GM19452 (cell line): ENCODE data around the gene COQ8A.

Source experiments
- ATAC-seq: cut with Tn5 transposase; IDR thresholded peaks from one replicate; pipeline ENCODE4 v1.9.1; 2021; ENCODE audit not compliant: unreplicated experiment

Gene COQ8A

GRCh38 chr1:226940029-226940805 is at the start of gene COQ8A:
TSS of gene COQ8A (plus strand) at chr1:226940294. CDS start at chr1:226961386, 21,092 bp downstream.
- peak; percentile 95 for ATAC-seq

DNA sequence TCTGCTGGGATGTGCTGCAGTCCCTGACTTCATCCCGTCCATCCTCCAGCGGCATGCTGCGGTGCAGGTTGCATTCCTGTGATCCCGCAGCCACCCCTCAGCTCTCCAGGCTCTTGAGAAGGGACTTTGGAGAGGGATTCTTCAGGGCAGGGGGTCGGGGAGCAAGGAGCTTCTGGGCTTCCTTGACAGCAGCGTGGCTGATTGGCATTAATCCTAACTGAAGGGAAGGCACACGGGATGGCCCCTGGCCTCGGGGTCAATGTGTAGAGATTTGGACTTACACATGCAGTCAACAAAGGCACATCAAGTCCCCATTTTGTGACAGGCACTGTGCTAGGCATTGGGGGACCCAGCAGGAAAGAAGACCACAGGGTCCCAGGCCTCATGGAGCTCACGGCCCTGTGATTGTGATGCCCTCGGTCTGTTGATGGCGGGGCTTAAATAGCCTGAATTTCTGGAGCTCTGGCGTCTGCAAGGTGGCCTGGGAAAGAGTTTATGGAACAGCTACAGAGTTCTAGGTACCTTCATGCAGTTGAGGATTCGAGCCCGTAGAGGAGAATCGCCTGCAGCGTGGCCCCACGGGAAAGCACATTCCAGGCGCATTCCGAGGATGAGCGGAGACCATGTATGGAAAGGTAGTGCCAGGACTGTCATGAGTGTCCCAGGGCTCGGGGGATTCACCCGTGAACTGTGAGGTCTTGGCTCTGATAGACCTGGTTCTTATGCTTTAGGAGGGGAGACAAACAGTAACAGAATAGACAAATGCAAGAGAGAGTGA is 49.6 kb upstream of the COQ8A start:
- no peak for ATAC-seq

DNA sequence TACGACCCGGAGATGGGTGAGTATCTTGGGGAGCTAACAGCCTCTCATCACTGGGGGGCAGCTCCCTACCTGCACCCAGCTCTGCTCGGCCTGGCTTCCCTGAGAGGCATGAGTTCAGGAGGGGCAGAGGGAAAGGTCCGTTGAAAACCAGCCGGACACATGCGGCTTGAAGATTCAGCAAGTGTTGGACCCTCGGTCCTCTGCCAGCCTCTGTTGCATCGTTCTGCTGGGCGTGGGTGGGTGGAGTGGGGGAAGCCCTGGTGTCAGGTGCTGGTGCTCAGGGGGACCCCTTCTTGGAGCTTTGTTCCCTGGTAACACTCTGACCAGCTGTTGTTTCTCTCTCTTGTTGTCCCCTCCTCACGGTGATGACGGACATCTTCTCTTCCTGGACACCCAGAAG is 48.7 kb upstream of the COQ8A start:
- ATAC-seq = no peak

GRCh38 chr1:226891846-226892523 is 48.1 kb upstream of the COQ8A start:
- no peak for ATAC-seq

DNA sequence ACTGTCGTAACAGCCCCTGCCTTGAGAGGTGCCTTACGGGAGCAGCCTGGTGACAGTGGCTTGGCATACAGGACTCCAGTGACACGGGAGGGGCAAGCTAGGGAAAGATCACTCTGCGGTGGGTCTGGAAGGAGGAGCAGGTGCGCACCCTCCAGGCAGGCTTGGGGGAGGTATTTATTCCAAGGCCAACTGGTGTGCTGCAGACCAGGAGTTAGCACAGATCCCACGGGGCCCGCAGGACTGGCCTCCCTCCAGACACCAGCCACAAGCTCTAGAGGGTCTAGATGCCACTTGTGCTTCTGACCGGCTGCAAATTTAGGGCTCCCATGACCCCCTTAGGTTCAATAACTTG is 47.6 kb upstream of the COQ8A start:
- ATAC-seq = no peak

DNA sequence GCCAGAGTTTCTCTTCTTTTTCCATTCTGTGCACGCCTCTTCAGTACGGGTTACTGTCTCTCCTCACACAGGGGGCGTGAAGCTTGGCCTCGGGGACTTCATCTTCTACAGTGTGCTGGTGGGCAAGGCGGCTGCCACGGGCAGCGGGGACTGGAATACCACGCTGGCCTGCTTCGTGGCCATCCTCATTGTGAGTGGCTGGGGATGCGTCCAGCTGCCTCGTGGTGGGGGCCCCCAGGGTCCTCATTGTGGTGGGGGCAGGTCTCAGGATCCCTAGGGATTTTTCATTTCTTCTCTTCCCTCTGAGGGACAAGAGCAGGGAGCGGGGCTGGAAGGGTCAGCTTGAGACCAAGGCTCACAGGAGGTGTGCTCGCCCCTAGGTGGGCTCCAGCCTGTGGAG is 46.2 kb upstream of the COQ8A start:
- ATAC-seq = no peak

GRCh38 chr1:226894826-226895225 is 45.3 kb upstream of the COQ8A start:
- ATAC-seq = no peak

DNA sequence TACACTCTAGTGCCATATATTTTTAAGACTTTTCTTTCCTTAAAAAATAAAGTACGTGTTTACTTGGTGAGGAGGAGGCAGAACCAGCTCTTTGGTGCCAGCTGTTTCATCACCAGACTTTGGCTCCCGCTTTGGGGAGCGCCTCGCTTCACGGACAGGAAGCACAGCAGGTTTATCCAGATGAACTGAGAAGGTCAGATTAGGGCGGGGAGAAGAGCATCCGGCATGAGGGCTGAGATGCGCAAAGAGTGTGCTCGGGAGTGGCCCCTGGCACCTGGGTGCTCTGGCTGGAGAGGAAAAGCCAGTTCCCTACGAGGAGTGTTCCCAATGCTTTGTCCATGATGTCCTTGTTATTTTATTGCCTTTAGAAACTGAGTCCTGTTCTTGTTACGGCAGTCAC is 44.5 kb upstream of the COQ8A start:
- ATAC-seq = no peak

GRCh38 chr1:226898246-226898645 is 41.8 kb upstream of the COQ8A start:
- no peak for ATAC-seq

DNA sequence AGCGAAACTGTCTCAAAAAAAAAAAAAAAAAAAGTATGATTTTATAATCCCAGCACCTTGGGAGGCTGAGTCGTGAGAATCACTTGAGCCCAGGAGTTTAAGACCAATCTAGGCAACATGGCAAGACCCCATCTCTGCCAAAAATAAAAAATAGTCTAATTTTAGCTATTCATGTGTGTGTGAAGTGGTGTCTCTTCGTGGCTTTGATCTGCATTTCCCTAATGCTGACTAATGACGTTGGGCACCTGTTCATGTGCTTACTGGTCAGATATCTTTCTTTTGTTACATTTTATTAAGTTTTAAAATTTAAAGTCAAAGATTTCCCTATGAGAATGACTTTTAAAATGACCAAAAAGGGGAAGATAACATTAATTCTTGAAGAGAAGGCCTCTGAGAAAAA is 38.7 kb upstream of the COQ8A start:
- no peak for ATAC-seq

DNA sequence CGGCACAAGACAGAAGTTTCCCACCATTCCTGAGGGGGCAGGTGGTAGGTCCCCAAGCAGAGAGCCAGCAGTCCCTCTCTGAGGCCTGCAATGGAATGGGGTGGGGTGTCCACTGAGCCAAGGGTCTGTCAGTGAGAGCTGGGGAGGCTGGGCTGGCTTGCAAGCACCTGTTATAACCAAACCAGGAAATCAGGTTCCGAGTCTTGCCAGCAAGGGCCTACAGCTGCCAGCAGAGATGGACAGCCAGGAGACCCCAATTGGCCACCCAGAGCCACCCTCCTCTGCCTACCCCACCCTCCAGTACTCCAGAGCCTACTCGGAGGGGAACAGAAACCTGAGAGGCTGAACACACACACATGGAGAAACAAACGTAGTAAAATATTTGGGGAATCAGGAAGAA is 37.5 kb upstream of the COQ8A start:
- no peak for ATAC-seq

DNA sequence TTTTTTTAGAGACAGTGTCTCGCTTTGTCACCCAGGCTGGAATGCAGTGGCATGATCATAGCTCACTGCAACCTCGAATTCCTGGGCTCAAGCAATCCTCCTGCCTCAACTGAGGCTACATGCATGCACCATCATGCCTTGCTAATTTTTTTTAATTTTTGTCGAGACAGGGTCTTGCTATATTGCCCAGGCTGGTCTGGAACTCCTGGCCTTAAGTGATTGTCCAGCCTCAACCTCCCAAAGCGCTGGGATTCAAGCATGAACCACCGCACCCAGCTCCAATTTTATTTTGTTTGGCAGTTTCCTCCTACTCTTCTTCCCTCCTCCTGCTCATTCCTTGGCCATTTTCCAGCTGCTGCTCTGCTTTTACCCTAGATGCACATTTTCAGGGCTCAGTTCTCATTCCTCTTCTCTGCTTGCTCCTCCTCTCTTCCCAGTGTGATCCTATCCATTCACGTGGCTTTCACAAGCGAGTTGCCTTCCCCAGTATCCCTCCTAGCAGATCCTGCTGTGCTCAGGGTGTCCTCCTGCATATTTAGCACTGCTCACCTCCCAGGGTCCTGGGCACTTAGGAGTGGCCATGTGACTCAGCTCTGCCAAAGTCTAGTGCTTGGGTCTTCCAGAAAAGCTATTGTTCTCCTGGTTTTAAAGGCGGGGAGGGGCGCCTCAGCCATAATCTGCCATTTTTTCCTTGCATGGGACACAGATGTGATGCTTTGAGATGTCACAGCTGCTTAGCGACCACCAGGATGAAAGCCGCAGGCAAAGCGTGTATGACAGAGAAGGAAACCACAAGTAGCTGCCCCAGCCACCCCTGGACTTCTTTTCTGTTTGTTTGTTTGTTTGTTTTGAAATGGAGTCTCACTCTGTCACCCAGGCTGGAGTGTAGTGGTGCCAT is 36.0 kb upstream of the COQ8A start:
- ATAC-seq = no peak

GRCh38 chr1:226904772-226905171 is 35.3 kb upstream of the COQ8A start:
- no peak for ATAC-seq

- no peak for ATAC-seq
Observed at GRCh38 chr1:226908419-226908818, 31.7 kb upstream of the COQ8A start.

GRCh38 chr1:226908913-226909312 is 31.2 kb upstream of the COQ8A start:
- no peak for ATAC-seq

- peak; percentile 47 for ATAC-seq
Observed at GRCh38 chr1:226912587-226913176, 27.4 kb upstream of the COQ8A start.

GRCh38 chr1:226915672-226915995 is 24.5 kb upstream of the COQ8A start:
- ATAC-seq = no peak

DNA sequence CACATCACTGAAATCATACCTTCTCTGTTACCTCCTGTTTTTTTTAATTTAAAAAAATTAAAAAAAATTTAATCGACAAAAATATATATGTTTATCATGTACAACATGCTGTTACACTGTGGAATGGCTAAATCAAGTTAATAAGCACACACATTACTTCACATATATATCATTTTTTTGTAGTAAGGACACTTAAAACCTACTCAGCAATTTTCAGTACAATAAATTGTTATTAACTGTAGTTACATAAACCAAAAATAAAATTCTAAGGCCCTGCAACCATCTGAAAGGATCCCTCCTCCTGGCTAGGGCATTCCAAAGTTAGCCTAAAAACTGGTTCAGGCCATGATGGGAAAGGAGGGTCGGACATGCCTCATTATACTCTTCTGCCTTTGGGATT is 23.6 kb upstream of the COQ8A start:
- no peak for ATAC-seq

DNA sequence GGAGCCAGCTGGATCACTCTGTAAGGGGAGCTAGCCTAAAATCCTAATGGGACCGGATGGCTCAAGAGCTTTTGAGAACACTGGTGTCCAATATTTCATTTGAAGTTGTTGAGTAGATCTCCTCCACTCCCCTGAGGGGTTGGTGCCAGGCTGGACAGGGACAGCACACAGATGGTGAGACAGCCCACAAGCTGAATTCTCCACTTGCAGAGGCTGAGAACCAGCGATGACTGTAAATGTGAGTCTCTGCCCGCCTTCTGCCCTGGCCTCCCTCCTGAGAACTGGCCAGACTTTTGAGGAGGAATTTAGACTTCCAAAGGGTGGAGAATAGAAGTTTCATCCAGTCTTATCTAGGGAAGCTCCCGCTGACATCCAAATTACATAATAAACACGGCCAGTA is 20.5 kb upstream of the COQ8A start:
- no peak for ATAC-seq

- no peak for ATAC-seq
Observed at GRCh38 chr1:226919995-226920394, 20.1 kb upstream of the COQ8A start.

DNA sequence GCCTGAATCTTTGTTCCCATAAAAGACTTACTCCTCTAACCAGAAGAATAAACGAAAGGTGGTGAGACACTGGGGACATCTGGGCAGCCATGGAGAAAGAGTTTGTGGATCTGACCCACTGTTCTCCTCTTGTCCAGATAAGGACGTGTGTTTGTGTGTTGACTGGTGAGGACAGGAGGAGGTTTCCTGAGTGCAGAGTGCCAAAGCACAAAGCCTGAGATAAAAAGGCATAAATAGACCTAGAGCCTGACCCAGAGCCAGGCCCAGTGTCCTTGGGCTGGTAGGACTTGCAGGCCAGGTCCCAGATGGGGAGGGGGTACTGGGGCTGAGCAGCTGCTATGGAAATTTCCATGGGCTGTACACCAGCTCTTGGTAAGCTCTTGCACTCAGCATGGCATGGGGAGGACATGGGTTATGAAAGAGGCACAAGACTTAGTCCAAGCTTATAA is 19.6 kb upstream of the COQ8A start:
- ATAC-seq = no peak
